GM12878 (cell line): ENCODE measurements around the gene CDKN2AIPNL. TPM values are rescaled to one million over a fixed set of nuclear protein-coding genes. Genes with fewer than 3 reads are reported as not detected.
A peak's percentile ranks its signal among the peaks of the same experiment; 100 is the strongest.

Experiments used
- BCLAF1 ChIP-seq: fragments of 450-650 bp; IDR thresholded peaks from 2 replicates; pipeline ENCODE4 v1.6.1; 2017; ENCODE audit warnings: antibody characterized with exemption, mild to moderate bottlenecking, moderate library complexity
- CEBPZ ChIP-seq: fragments of 150-350 bp; IDR thresholded peaks from 2 replicates; pipeline ENCODE4 v1.6.1; 2016; ENCODE audit warnings: low read depth, low read length
- FOS ChIP-seq: IDR thresholded peaks from 3 replicates; pipeline ENCODE4 v1.6.1; 2011; ENCODE audit warnings: borderline replicate concordance; ENCODE audit not compliant: insufficient read length; ENCODE audit errors: extremely low read depth
- HDAC6 ChIP-seq: fragments of 200-600 bp; sonication (generic); IDR thresholded peaks from one replicate; pipeline ENCODE4 v1.8.0; 2017; ENCODE audit warnings: antibody characterized with exemption; ENCODE audit not compliant: unreplicated experiment
- IRF3 ChIP-seq: fragments of 450-650 bp; IDR thresholded peaks from 2 replicates; pipeline ENCODE4 v1.6.1; 2014; ENCODE audit warnings: mild to moderate bottlenecking
- KAT2A ChIP-seq: conservative IDR thresholded peaks from 2 replicates; pipeline ENCODE4 v1.6.1; 2011; ENCODE audit warnings: low read depth, low read length; ENCODE audit not compliant: control insufficient read depth
- KLF5 ChIP-seq: fragments of 450-650 bp; IDR thresholded peaks from 2 replicates; pipeline ENCODE4 v1.6.1; 2014; ENCODE audit warnings: mild to moderate bottlenecking; ENCODE audit not compliant: partially characterized antibody
- MAX ChIP-seq: IDR thresholded peaks from 2 replicates; pipeline ENCODE4 v1.6.1; 2012; ENCODE audit warnings: low read depth, low read length, improper control_type of control experiment
- MXI1 ChIP-seq: fragments of 150-350 bp; IDR thresholded peaks from 2 replicates; pipeline ENCODE4 v1.6.1; 2011; ENCODE audit warnings: low read depth, mild to moderate bottlenecking, inconsistent platforms, low read length, improper control_type of control experiment
- NR2C2 ChIP-seq: IDR thresholded peaks from 2 replicates; pipeline ENCODE4 v1.6.1; 2011; ENCODE audit warnings: borderline replicate concordance, low read depth; ENCODE audit not compliant: control insufficient read depth, insufficient read length
- POLR2A ChIP-seq: IDR thresholded peaks from 2 replicates; pipeline ENCODE4 v1.6.1; 2011; ENCODE audit warnings: low read depth, mild to moderate bottlenecking, low read length
- POLR2AphosphoS5 ChIP-seq: IDR thresholded peaks from 2 replicates; pipeline ENCODE4 v1.6.1; 2011; ENCODE audit warnings: mild to moderate bottlenecking, low read length, inconsistent platforms
- SP1 ChIP-seq: IDR thresholded peaks from one replicate; pipeline ENCODE4 v1.6.1; 2011; ENCODE audit warnings: low read depth, low read length
- SRF ChIP-seq, 2 experiments: IDR thresholded peaks; 2 replicates each; pipeline ENCODE4 v1.6.1; 2011; ENCODE audit warnings: low read depth in 2 of 2, low read length in 2 of 2, mild to moderate bottlenecking in 1 of 2, moderate library complexity in 1 of 2
- TARDBP ChIP-seq: IDR thresholded peaks from 2 replicates; pipeline ENCODE4 v1.6.1; 2016; ENCODE audit warnings: borderline replicate concordance
- USF2 ChIP-seq: IDR thresholded peaks from 2 replicates; pipeline ENCODE4 v1.6.1; 2011; ENCODE audit warnings: low read depth, low read length, improper control_type of control experiment, borderline replicate concordance
- ZBTB11 ChIP-seq: fragments of 450-650 bp; formaldehyde crosslinking; IDR thresholded peaks from 2 replicates; pipeline ENCODE4 v1.5.0; 2022; ENCODE audit warnings: mild to moderate bottlenecking, missing genetic modification characterization
- polyA plus RNA-seq, 11 experiments: library from polyadenylated mRNA; depleted of rRNA in 4 of 11; unstranded in 6 of 11; stranded (reverse) in 5 of 11; fragments of >200 nt; fragmentation: Nextera tagmentation in 4 of 11; fragmentation: Illumina TruSeq in 1 of 11; extraction: Ambion mirVana in 4 of 11; extraction: Trizol in 1 of 11; gene quantifications; 1 replicate in 1 of 11; 2 replicates in 10 of 11; pipeline versions ENCODE4 v1.2.1 to v1.2.3, GENCODE V29; 2011 to 2016; ENCODE audit warnings: inconsistent platforms in 2 of 11, missing spikeins in 2 of 11, low read depth in 1 of 11
- total RNA-seq, 4 experiments: library from RNA; depleted of rRNA in 3 of 4; stranded (reverse); fragments of >200 nt in 3 of 4; fragmentation: Illumina TruSeq in 1 of 4; extraction: Trizol in 1 of 4; gene quantifications; 2 replicates each; pipeline versions ENCODE4 v1.2.1 to v1.2.3, GENCODE V29; 2013 to 2021

Gene CDKN2AIPNL
- total and polyA plus RNA-seq, 10 of the 15 experiments (the other 5 are each of a cell fraction or from before 2014, with no cell fraction given): 23.5 to 72.0 (median 36.6) TPM

GRCh38 chr5:134436523-134437339 is 25.1 kb upstream of the CDKN2AIPNL start (continued):
- TF ChIP-seq CEBPZ: no peak
- TF ChIP-seq SP1: peak; percentile 20
- no peak for TF ChIP-seq POLR2A
- TF ChIP-seq MXI1: no peak; the same call in 1 of the 2 replicates
- no peak for TF ChIP-seq KAT2A
- no peak for TF ChIP-seq NR2C2
- TF ChIP-seq SRF (IDR thresholded peaks at IDR 0.05; ENCODE audit: low read depth in 2 of 2, low read length in 2 of 2): 0 out of 4 replicates have a peak, but pooled peaks of 1 of the 2 experiments have one; percentile 13
- no peak for TF ChIP-seq KLF5
- TF ChIP-seq ZBTB11 (CRISPR knock-in tag): no peak
- no peak for TF ChIP-seq IRF3
- TF ChIP-seq MAX: no peak
- no peak for TF ChIP-seq TARDBP
- no peak for TF ChIP-seq BCLAF1
- TF ChIP-seq POLR2AphosphoS5: no peak
- no peak for TF ChIP-seq HDAC6
- no peak for TF ChIP-seq FOS
- no peak for TF ChIP-seq USF2
